Epidermal melanocyte (primary cell): Measurements from ENCODE around the gene EIF3L.
"Not testable (repeated sequence)": the region's sequence is repeated elsewhere in the genome, so short reads cannot be mapped to it uniquely, and the experiment has no call there.

Experiments used
- DNase-seq: peaks from one replicate; pipeline ENCODE4 v3.0.0; 2011; ENCODE audit warnings: low spot score; ENCODE audit not compliant: insufficient read length

The EIF3L gene

DNA sequence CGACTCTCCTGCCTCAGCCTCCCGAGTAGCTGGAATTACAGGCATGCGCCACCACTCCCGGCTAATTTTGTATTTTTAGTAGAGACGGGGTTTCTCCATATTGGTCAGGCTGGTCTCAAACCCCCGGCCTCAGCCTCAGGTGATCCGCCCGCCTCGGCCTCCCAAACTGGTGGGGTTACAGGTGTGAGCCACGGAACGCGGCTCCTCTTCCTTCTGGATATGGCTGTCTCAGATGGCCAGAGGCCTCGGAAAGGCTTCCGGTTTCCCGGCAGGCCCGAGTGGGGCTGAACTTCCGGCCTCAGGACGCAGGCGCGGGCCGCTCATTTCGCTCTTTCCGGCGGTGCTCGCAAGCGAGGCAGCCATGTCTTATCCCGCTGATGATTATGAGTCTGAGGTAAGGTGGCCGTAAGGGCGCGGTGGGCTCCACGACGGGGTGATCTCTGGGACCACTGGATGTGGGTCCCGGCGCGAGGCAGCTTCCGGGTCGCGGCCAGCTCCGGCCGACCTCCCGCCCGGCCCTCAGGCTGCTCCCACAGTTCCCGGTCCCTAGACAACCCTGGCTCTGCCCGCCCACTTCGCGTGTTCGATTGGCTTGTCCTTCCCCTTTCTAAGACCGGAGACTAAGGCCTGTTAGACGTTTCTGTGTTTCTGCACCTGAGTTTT lies at the start of gene EIF3L:
Gene EIF3L, plus strand, starts transcription at position 331 of the 663 bp plus-strand sequence. Its CDS starts 31 bp downstream, at position 362.
- peak; percentile 97 for DNase-seq

DNA sequence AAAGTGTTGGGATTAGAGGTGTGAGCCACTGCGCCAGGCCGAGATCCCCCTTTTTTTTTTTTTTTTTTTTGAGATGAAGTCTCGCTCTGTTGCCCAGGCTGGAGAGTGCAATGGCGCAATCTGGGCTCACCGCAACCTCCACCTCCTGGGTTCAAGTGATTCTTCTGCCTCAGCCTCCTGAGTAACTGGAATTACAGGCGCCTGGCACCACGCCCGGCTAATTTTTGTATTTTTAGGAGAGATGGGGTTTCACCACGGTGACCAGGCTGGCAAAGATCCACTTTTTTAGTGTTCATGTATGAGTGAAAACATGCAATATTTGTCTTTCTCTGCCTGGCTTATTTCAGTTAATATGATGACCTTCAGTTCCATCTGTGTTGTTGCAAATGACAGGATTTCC lies 49.2 kb upstream of the EIF3L start:
- not testable (repeated sequence) for DNase-seq

DNA sequence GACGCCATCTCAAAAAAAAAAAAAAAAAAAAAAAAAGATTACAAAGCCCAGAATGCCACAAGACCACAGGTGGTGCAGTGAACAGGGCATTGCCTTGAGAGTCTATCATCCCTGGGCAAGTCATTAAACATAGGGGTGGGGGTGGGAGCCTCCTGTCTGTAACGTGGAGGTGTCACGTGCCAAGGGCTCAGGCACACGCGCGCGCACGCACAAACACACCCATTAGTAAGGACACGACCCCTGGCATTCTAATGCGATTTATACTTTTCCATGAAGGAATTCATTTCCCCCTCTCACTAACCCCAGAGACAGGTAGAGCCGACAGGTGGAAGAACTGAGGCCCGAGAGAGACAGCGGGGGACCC lies 47.3 kb upstream of the EIF3L start:
- no peak for DNase-seq

- DNase-seq: peak; percentile 73
Measured at GRCh38 chr22:37802310-37803194, 46.7 kb upstream of the EIF3L start.

DNA sequence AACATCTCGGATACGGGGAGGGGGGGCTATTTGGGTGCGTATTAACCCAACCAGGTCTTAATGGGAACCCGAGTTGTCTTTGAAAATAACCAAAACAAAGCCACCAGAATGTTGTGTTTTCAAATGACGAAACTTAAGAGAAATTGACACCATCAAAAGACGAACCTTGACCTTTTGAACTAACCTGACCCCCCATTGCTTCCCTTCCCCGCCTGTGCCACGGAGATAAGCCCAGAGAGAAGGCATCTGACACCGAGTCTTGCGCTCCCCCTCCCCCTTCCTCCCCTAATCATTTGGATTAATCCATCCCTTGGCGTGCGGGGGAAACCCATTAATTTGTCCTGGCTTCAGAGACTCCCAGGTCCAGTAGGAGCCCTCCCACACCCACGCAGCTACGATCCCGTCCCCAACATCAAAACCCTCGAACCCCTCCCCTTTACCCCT lies 46.0 kb upstream of the EIF3L start:
- no peak for DNase-seq

- DNase-seq: no peak
Measured at GRCh38 chr22:37803639-37804351, 45.4 kb upstream of the EIF3L start.

DNA sequence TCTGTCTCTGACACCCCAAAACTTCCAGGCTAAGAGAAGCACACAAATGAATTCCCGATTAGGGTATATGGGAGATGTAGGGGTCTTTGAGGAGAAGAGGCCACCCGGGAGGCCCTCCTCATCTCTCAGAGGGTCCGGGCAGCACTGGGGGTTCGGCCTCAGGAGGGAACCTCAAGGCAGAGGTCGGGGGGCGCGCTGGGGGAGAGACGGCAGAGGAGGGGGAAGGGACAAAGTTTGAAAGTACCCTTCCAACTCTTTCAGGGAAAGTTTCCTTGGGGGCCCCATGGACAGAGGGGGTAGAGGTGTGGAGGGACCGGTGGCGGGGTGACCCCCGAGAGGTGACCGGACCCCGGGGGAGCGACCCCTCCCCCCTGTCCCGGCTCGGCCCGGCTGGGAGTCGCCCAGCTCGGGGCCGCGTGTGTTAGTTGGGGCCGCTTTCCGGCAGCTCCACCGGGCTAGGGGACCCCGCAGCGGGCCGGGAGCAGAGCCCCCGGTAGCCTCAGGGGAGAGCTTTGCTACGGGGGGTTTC lies 44.8 kb upstream of the EIF3L start:
- DNase-seq: no peak

DNA sequence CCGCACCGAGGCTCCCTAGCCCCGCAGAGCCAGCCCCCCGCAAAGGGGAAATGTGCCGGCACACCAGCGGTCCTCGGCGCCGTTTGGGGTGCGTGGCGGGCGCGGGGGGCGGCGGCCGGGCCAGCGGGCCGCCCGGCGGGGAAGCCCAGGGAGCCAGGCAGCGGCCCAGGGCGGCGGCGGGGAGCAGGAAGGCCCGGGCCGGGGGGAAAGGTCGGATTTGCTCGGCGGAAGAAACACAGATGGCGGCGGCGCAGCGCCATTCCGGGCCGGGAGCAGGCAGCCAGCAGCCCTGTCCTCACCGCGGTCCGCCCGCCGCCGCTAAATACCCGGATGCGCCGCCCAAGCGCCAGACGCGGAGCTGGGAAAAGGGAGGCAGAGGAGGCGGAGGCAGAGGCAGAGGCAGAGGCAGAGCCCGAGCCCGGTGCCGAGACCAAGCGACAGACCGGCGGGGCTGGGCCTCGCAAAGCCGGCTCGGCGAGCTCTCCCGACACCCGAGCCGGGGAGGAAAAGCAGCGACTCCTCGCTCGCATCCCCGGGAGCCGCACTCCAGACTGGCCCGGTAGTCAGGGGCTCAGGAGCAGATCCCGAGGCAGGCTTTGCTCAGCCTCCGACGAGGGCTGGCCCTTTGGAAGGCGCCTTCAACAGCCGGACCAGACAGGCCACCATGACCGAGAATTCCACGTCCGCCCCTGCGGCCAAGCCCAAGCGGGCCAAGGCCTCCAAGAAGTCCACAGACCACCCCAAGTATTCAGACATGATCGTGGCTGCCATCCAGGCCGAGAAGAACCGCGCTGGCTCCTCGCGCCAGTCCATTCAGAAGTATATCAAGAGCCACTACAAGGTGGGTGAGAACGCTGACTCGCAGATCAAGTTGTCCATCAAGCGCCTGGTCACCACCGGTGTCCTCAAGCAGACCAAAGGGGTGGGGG lies 44.1 kb upstream of the EIF3L start:
- DNase-seq: peak; percentile 86

GRCh38 chr22:37805810-37806277 lies 43.4 kb upstream of the EIF3L start:
- DNase-seq: no peak

DNA sequence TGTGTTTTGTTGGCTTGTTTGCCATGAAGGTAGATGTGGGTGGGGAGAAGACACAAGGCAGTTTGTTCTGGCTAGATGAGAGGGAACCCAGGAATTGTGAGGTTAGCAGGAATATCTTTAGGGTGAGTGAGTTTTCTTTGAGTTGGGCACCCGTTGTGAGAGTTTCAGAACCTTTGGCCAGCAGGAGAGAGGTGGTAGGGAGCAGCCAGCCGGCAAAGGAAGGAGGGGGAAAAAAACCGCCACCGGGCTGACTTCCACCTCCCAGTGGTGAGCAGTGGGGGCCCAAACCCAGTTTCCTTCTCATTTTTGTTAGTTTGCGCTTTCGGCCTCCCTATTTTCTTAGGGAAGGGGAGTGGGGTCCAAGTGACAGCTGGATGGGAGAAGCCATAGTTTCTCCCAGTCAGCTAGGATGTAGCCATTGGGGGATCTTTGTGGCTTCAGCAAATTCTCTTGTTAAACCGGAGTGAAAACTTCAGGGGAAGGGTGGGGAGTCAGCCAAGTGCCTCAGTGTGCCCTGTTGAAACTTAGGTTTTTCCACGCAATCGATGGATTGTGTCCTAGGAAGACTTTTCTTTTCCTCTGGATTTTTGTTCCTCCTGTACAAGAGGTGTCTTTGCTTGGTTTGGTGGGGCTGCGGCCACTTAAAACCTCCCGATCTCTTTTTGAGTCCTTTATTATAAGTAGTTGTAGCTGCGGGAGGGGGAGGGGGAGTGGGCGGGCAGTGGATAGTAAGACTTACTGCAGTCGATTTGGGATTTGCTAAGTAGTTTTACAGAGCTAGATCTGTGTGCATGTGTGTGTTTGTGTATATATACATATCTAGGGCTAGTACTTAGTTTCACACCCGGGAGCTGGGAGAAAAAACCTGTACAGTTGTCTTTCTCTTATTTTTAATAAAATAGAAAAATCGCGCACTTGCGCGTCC lies 42.5 kb upstream of the EIF3L start:
- DNase-seq: no peak

DNA sequence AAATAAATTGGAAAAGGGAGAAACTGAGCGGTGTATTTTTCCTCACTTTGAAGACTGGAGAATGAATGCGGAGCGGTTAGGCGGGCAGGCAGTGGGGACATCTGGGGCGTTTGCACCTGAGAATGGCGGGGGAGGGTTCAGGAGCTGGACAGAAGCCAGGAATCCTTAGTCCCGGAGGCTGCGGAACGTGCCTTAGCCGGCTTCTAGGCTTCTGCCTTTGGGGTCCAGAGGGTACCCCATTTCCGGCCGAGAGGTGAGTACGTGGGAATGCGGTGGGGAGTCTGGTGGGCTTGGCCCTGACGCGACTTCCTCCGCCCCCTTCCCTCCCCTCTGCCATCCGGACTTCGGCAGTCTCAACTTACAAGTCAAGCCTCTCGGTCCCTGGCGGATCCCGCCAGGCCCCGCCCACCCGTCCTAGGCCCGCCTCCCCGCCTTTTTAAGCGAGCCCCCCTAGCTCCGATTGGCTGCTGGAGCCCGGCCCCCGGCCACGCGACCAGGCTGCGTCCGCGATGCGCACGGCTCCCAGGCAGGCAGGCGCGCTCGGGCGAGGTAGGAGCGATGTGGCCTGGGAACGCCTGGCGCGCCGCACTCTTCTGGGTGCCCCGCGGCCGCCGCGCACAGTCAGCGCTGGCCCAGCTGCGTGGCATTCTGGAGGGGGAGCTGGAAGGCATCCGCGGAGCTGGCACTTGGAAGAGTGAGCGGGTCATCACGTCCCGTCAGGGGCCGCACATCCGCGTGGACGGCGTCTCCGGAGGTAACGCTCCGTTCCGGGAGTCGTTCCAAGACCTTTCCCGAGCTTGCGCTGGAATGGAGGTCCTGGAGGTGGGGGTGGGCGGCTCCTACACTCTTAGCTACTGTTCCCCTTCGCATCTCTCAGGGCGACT lies 41.6 kb upstream of the EIF3L start, which contains the start of gene GCAT:
Gene GCAT, plus strand, starts transcription at position 525 of the 884 bp plus-strand sequence. Its CDS starts 34 bp downstream, at position 559.
- DNase-seq: peak; percentile 98

GRCh38 chr22:37808294-37808657 lies 40.9 kb upstream of the EIF3L start:
- DNase-seq: no peak

DNA sequence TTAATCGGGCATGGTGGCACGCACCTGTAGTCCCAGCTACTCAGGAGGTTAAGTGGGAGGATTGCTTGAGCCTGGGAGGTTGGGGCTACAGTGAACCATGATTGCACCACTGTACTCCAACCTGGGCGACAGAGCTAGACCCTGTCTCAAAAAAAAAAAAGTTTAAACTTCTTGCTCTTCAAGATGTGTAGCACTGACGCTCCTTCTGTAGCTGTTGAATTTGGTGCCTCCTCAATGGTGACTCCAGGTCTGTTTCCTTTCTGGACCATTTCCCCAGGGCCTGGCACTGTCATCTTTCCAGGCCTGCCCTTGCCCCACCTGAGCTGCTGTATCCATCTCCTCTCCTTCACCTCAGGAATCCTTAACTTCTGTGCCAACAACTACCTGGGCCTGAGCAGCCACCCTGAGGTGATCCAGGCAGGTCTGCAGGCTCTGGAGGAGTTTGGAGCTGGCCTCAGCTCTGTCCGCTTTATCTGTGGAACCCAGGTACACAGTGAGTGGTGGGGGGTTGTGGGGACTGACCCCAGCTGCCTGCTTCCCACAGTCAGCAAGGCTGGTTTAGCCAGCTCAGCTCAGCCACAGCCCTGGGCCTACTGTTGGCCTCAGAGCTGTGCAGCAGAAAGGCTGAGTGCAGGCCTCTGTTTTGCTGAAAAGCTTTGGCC lies 39.4 kb upstream of the EIF3L start:
- no peak for DNase-seq

DNA sequence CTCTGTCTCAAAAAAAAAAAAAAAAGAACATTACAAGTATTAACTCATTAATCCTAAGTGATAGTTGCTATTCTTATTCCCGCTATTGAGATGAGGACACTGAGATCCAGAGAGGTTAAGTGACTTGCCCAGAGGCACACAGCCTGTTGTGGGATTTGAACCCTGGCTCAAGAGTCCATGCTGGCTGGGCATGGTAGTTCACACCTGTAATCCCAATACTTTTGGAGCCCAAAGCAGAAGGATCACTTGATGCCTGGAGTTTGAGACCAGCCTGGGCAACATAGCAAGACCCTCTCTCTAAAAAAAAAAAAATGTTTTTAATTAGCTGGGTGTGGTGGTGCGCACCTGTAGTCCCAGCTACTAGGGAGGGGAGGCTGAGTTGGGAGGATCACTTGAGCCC lies 37.4 kb upstream of the EIF3L start:
- no peak for DNase-seq

DNA sequence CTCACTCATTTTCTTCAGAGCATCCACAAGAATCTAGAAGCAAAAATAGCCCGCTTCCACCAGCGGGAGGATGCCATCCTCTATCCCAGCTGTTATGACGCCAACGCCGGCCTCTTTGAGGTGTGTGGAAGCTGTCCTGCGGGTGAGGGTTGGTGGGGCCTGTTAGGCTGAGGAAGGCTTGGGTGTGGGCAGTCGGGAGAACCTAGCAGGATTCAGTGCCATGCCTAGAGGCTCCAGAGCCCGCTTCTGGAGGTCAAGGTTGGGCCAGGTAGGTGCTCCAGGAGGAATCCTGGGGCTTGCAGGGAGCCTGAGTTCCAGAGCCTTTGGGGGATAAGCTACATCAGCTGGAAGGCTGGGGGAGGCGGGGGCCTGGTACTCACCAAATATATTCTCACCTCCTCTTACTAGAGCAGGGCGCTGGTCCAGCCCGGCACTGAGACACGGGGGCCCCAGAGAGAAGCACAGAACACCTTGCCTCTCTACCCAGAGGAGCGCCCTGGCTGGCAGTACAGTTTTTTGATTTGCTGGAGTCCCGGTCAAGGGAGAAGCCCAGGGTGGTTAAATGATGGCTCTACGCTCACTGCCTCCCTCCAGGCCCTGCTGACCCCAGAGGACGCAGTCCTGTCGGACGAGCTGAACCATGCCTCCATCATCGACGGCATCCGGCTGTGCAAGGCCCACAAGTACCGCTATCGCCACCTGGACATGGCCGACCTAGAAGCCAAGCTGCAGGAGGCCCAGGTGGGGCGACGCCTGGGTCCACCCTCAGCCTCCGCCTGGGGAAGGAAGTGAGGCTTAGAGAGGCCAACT lies 36.1 kb upstream of the EIF3L start:
- no peak for DNase-seq

GRCh38 chr22:37815593-37815992 lies 33.6 kb upstream of the EIF3L start:
- DNase-seq: no peak
